ENCODE measurements around the gene TPPP. TPM values are rescaled to one million over a fixed set of nuclear protein-coding genes. Genes with fewer than 3 reads are reported as not detected.

Gene TPPP
- total RNA-seq, 1 donor from 2014 or later, result 2.2 TPM

DNA sequence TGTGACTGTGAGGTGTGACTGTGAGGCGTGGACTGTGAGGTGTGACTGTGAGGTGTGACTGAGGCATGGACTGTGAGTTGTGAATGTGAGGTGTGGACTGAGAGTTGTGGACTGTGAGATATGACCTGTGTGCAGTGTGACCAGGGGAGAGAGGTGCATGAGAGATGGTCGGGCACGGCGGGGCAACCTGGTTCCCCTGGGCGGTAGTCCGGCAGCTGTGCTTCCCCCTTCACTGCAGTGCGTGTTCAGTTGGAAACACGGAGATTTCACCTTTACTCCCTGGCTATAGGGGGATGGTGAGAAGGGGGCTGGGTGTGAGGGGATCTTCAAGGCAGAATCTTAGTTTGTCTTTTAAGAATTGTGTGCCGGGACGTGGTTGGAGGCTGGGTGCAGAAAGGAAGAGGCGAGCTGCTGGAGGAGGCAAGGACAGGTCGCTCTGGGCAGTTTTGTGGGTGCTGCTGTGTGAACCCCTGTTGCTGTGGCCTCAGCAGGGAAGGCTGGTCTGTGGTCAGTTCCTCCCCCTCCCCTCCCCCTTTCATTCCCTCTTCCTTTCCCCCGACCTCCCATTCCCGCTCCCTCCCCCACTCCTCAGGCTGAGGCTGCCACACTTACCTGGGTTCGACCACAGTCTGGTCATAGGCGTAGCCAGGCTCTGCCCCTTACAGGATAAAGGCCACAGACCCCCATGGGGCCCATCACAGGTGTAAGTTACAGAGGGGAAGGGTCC is 41.7 kb downstream of the TPPP start:
- peaks cover 6% of the 10 kb centered on the region for H3K36me3 Mint-ChIP-seq (ENCODE audit: low read depth, unreplicated experiment)
- H3K4me2 ChIP-seq (ENCODE audit: low read length), result no peak overlapping the region
- no peak overlapping the region for H3K27ac ChIP-seq (ENCODE audit: low read depth, low read length)
- no peak overlapping the region for H3K4me3 ChIP-seq (ENCODE audit: insufficient read depth, low read depth, low read length)
- H3K9me3 Mint-ChIP-seq (ENCODE audit: unreplicated experiment), result no peaks in the 10 kb centered on the region
- no peaks in the 10 kb centered on the region for H3K9me3 ChIP-seq (ENCODE audit: insufficient read depth, low read depth, low read length)
- no peaks in the 10 kb centered on the region for H3K4me1 ChIP-seq (ENCODE audit: insufficient read depth, low read length)
- FAIRE-seq (no peak), DNase-seq (ENCODE audit: low read depth) (no peak)
- H3K27me3 ChIP-seq (ENCODE audit: insufficient read depth, low read length), result no peaks in the 10 kb centered on the region
- H3K79me2 ChIP-seq (ENCODE audit: insufficient read depth, low read length), result no peaks in the 10 kb centered on the region
- no peaks in the 10 kb centered on the region for H3K36me3 ChIP-seq (ENCODE audit: insufficient read depth, low read length)
- no peak overlapping the region for H3K27ac Mint-ChIP-seq (ENCODE audit: unreplicated experiment)
- no peak for TF ChIP-seq EZH2 (IDR thresholded peaks at IDR 0.05; ENCODE audit: insufficient read depth, low read length)
- no peak overlapping the region for H2AFZ ChIP-seq (ENCODE audit: low read depth, low read length)
- no peaks in the 10 kb centered on the region for H4K20me1 ChIP-seq (ENCODE audit: insufficient read depth, low read length)
- H3K4me3 Mint-ChIP-seq (ENCODE audit: unreplicated experiment), result no peak overlapping the region
- no peaks in the 10 kb centered on the region for H3K27me3 Mint-ChIP-seq (ENCODE audit: low read depth, unreplicated experiment)
- H3K4me1 Mint-ChIP-seq (ENCODE audit: low read depth, unreplicated experiment), result no peaks in the 10 kb centered on the region
- no peak overlapping the region for H3K9ac ChIP-seq (ENCODE audit: low read length)

DNA sequence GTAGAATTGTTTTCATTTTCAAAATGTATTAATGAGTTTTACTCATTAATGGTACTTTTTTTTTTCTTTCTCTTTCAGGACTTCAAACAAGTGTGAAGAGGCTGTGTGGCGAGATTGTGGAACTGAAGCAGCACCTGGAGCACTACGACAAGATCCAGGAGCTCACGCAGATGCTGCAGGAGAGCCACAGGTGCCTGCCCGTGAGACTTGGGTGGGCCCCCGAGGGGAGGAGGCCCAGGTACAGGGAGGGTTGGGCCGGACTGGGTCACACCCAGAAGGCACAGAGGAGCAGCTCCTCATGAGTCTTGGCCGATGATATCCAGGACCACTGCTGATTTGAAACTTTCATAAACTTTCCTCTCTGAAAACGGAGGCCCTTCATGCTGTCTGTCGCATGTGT is 45.4 kb downstream of the TPPP start:
- H3K4me3 Mint-ChIP-seq (ENCODE audit: unreplicated experiment), result no peak overlapping the region
- Histone ChIP-seq H3K4me2 (ENCODE audit: low read length) (no peak overlapping the region), H3K36me3 (ENCODE audit: insufficient read depth, low read length) (no peaks in the 10 kb centered on the region), H3K27ac (ENCODE audit: low read depth, low read length) (no peak overlapping the region), H3K9ac (ENCODE audit: low read length) (no peak overlapping the region), H4K20me1 (ENCODE audit: insufficient read depth, low read length) (no peaks in the 10 kb centered on the region), H2AFZ (ENCODE audit: low read depth, low read length) (no peak overlapping the region), H3K4me1 (ENCODE audit: insufficient read depth, low read length) (no peaks in the 10 kb centered on the region), H3K27me3 (ENCODE audit: insufficient read depth, low read length) (no peaks in the 10 kb centered on the region), H3K9me3 (ENCODE audit: insufficient read depth, low read depth, low read length) (no peaks in the 10 kb centered on the region), H3K79me2 (ENCODE audit: insufficient read depth, low read length) (no peaks in the 10 kb centered on the region), H3K4me3 (ENCODE audit: insufficient read depth, low read depth, low read length) (no peak overlapping the region)
- peaks cover 21% of the 10 kb centered on the region for H3K36me3 Mint-ChIP-seq (ENCODE audit: low read depth, unreplicated experiment)
- DNase-seq (ENCODE audit: low read depth), result no peak
- no peaks in the 10 kb centered on the region for H3K4me1 Mint-ChIP-seq (ENCODE audit: low read depth, unreplicated experiment)
- no peak overlapping the region for H3K27ac Mint-ChIP-seq (ENCODE audit: unreplicated experiment)
- FAIRE-seq, result no peak
- no peaks in the 10 kb centered on the region for H3K27me3 Mint-ChIP-seq (ENCODE audit: low read depth, unreplicated experiment)
- no peaks in the 10 kb centered on the region for H3K9me3 Mint-ChIP-seq (ENCODE audit: unreplicated experiment)
- TF ChIP-seq, protein P1, sequence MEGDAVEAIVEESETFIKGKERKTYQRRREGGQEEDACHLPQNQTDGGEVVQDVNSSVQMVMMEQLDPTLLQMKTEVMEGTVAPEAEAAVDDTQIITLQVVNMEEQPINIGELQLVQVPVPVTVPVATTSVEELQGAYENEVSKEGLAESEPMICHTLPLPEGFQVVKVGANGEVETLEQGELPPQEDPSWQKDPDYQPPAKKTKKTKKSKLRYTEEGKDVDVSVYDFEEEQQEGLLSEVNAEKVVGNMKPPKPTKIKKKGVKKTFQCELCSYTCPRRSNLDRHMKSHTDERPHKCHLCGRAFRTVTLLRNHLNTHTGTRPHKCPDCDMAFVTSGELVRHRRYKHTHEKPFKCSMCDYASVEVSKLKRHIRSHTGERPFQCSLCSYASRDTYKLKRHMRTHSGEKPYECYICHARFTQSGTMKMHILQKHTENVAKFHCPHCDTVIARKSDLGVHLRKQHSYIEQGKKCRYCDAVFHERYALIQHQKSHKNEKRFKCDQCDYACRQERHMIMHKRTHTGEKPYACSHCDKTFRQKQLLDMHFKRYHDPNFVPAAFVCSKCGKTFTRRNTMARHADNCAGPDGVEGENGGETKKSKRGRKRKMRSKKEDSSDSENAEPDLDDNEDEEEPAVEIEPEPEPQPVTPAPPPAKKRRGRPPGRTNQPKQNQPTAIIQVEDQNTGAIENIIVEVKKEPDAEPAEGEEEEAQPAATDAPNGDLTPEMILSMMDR (IDR thresholded peaks at IDR 0.05; ENCODE audit: insufficient read depth, low read depth, low read length), result no peak
- TF ChIP-seq EZH2 (IDR thresholded peaks at IDR 0.05; ENCODE audit: insufficient read depth, low read length), result no peak

DNA sequence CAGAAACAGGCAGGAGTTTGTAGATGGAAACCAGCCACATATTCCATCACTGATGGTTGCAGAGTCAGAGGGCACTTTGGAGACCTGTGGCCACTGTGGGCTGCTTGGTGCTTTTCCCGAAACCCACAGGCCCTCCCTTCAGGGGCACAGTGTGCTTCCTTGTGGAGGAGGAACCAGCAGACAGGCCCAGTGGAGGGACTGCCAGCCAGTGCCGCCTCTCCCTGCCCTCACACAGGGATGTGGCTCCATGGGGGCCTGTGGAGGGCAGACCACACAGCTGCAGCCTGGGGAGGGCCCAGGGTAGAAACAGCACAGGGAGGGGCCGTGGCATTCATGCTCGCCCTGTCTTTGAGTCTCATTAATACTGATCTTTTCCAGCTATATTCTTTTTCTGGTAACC is 45.8 kb downstream of the TPPP start:
- H3K9ac ChIP-seq (ENCODE audit: low read length), result no peak overlapping the region
- no peaks in the 10 kb centered on the region for H3K79me2 ChIP-seq (ENCODE audit: insufficient read depth, low read length)
- H3K4me1 ChIP-seq (ENCODE audit: insufficient read depth, low read length), result no peaks in the 10 kb centered on the region
- Mint-ChIP-seq H3K4me1 (ENCODE audit: low read depth, unreplicated experiment) (no peaks in the 10 kb centered on the region), H3K27ac (ENCODE audit: unreplicated experiment) (no peak overlapping the region), H3K27me3 (ENCODE audit: low read depth, unreplicated experiment) (no peaks in the 10 kb centered on the region), H3K4me3 (ENCODE audit: unreplicated experiment) (no peak overlapping the region), H3K9me3 (ENCODE audit: unreplicated experiment) (no peaks in the 10 kb centered on the region), H3K36me3 (ENCODE audit: low read depth, unreplicated experiment) (peaks cover 21% of the 10 kb centered on the region)
- DNase-seq (ENCODE audit: low read depth) (no peak), FAIRE-seq (no peak)
- no peak overlapping the region for H2AFZ ChIP-seq (ENCODE audit: low read depth, low read length)
- TF ChIP-seq EZH2 (IDR thresholded peaks at IDR 0.05; ENCODE audit: insufficient read depth, low read length), result no peak
- TF ChIP-seq, protein P1 (IDR thresholded peaks at IDR 0.05; ENCODE audit: insufficient read depth, low read depth, low read length), result no peak
- H3K4me2 ChIP-seq (ENCODE audit: low read length), result no peak overlapping the region
- H3K9me3 ChIP-seq (ENCODE audit: insufficient read depth, low read depth, low read length), result no peaks in the 10 kb centered on the region
- H3K27ac ChIP-seq (ENCODE audit: low read depth, low read length), result no peak overlapping the region
- no peaks in the 10 kb centered on the region for H3K36me3 ChIP-seq (ENCODE audit: insufficient read depth, low read length)
- no peak overlapping the region for H3K4me3 ChIP-seq (ENCODE audit: insufficient read depth, low read depth, low read length)
- H4K20me1 ChIP-seq (ENCODE audit: insufficient read depth, low read length), result no peaks in the 10 kb centered on the region
- H3K27me3 ChIP-seq (ENCODE audit: insufficient read depth, low read length), result no peaks in the 10 kb centered on the region

All from astrocyte (in vitro differentiated cells and primary cell).